Right lobe of liver (tissue), 6 donors: Measurements from ENCODE around the gene PNPLA5. TPM values are rescaled to one million over a fixed set of nuclear protein-coding genes. Genes with fewer than 3 reads are reported as not detected.

Experiments used
- ATAC-seq, 4 donors: fragments of 200-7000 bp; cut with Tn5 transposase; one replicate each; pipeline ENCODE4 v1.9.1; 2020; ENCODE audit warnings: mild to moderate bottlenecking in 4 of 4, moderate library complexity in 4 of 4
- DNase-seq, 3 donors: peaks; one replicate each; pipeline ENCODE4 v3.0.0-alpha.2; 2020
- H3K27ac ChIP-seq, 3 donors: fragments of 200-600 bp; one replicate each; pipeline ENCODE4 v1.8.0; 2022
- H3K27me3 ChIP-seq, 2 donors: fragments of 200-600 bp; one replicate each; pipeline ENCODE4 v1.8.0; 2022
- H3K36me3 ChIP-seq, 4 donors: fragments of 200-600 bp; sonication (generic) in 1 of 4; one replicate each; pipeline versions ENCODE4 v1.5.1 to v1.8.0; 2017 to 2022; ENCODE audit warnings: control low read depth in 1 of 4
- H3K4me1 ChIP-seq, 4 donors: fragments of 200-600 bp; sonication (generic) in 1 of 4; one replicate each; pipeline versions ENCODE4 v1.5.1 to v1.8.0; 2017 to 2022; ENCODE audit warnings: control low read depth in 1 of 4
- H3K4me3 ChIP-seq, 3 donors: fragments of 200-600 bp; one replicate each; pipeline ENCODE4 v1.8.0; 2022
- H3K9me3 ChIP-seq, 4 donors: fragments of 200-600 bp; sonication (generic) in 1 of 4; one replicate each; pipeline versions ENCODE4 v1.5.1 to v1.8.0; 2017 to 2022; ENCODE audit warnings: control low read depth in 1 of 4
- POLR2A ChIP-seq: fragments of 450-650 bp; IDR thresholded peaks from one replicate; pipeline ENCODE4 v1.6.1; 2017; ENCODE audit warnings: antibody characterized with exemption, mild to moderate bottlenecking
- WGBS: methylation state at CpG from one replicate; pipeline ENCODE4 v1.1.6; 2018; ENCODE audit warnings: low coverage, low lambda C conversion rate; ENCODE audit not compliant: insufficient coverage; ENCODE audit errors: missing lambda C conversion rate; 5-methylcytosine and 5-hydroxymethylcytosine counted together
- intact Hi-C, 2 donors: fragments of 100-400 bp; cut with DNase I; formaldehyde crosslinking; loops; one replicate each; pipeline versions ENCODE4 v1.11.2 to v1.14.1; 2022
- total RNA-seq, 6 experiments: library from RNA; depleted of rRNA in 2 of 6; stranded (reverse); fragments of >200 nt in 2 of 6; fragmentation: NEBNext Ultra II Directional in 3 of 6; extraction: Animal tissue kit (Norgen Biotek cat#: 25700) in 3 of 6; gene quantifications; one replicate each; pipeline versions ENCODE4 v1.1.0 to v1.2.4, GENCODE V29; 2016 to 2023
- TF ChIP-seq, protein P1 (sequence below), 4 donors: fragments of 200-600 bp in 3 of 4; fragments of 450-650 bp in 1 of 4; IDR thresholded peaks; one replicate each; pipeline versions ENCODE4 v1.5.1 to v1.8.0; 2016 to 2022; ENCODE audit warnings: antibody characterized with exemption in 4 of 4, mild to moderate bottlenecking in 2 of 4
- donor health status: DM: no; HTN: yes; CAD: no.
- donor health status: DM: no; HTN: no; CAD: no.
- donor health status: DM: no; HTN: no; CAD: no.
- donor health status: DM: no; HTN: yes; CAD: no.
- donor health status: DM: no; HTN: yes; CAD: no.

Gene PNPLA5
- total RNA-seq, 6 experiments from 2014 or later = 2.8 TPM; not detected in 5

DNA sequence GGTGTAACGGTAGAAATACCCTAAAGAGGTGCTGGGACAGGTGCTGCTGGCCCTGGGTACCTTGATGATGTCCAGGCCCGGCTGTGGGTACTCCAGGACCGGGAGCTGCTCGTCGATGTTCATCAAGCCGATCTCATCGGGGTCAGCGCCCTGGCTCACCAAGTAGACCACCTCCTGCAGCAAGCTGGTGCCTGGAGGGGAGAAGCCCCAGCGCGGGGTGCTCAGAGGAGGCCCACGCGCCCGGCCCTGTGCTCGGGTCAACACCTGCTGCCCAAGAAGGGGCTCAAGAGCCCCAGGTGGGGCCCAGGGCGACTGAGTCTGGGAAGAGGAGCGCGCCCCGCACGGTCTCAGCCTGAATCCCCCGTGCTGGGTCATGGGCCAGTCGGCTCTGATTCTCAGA, 50.1 kb downstream of the PNPLA5 start:
- TF ChIP-seq, protein P1, sequence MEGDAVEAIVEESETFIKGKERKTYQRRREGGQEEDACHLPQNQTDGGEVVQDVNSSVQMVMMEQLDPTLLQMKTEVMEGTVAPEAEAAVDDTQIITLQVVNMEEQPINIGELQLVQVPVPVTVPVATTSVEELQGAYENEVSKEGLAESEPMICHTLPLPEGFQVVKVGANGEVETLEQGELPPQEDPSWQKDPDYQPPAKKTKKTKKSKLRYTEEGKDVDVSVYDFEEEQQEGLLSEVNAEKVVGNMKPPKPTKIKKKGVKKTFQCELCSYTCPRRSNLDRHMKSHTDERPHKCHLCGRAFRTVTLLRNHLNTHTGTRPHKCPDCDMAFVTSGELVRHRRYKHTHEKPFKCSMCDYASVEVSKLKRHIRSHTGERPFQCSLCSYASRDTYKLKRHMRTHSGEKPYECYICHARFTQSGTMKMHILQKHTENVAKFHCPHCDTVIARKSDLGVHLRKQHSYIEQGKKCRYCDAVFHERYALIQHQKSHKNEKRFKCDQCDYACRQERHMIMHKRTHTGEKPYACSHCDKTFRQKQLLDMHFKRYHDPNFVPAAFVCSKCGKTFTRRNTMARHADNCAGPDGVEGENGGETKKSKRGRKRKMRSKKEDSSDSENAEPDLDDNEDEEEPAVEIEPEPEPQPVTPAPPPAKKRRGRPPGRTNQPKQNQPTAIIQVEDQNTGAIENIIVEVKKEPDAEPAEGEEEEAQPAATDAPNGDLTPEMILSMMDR (IDR thresholded peaks at IDR 0.05) = no peak
- TF ChIP-seq POLR2A = no peak
- peak in 2 of 3 donors; percentile 9 to 43 for DNase-seq
- H3K36me3 ChIP-seq = no peaks in the 10 kb centered on the region
- no peaks in the 10 kb centered on the region for H3K27me3 ChIP-seq
- no peak overlapping the region for H3K4me3 ChIP-seq
- no peaks in the 10 kb centered on the region for H3K9me3 ChIP-seq
- WGBS = no CpG with 5 or more reads among the region's 21 CpGs
- intact Hi-C loops = no loop called here
- ATAC-seq = no peak
- no peaks in the 10 kb centered on the region for H3K4me1 ChIP-seq
- no peak overlapping the region for H3K27ac ChIP-seq

DNA sequence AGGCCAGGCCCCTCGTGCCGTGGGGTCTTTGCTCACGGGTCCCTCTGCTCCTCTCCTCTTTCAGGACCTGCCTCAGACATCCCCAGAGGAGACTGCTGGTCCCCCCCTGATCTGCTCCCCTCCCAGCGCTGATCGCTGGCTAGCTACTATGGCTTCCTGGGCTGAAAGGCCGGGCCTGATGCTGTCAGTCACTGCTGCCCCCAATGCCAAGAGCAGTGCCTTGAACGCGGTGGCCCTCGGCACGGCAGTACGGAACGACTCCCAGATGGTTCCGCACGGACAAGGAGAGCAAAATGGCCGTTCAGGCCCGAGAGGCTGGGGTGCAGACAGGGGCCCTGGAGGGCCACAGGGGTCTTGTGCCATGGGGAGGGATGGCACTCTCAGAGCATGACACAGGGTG, 51.0 kb downstream of the PNPLA5 start:
- ATAC-seq (no peak), DNase-seq (peak in 1 of 3 donors; percentile 26)
- intact Hi-C loops = no loop called here
- Histone ChIP-seq H3K36me3 (no peaks in the 10 kb centered on the region), H3K27me3 (no peaks in the 10 kb centered on the region), H3K4me1 (no peaks in the 10 kb centered on the region), H3K9me3 (no peaks in the 10 kb centered on the region), H3K27ac (no peak overlapping the region), H3K4me3 (no peak overlapping the region)
- 92% methylated on average over 10 of the region's 16 CpGs for WGBS
- no peak for TF ChIP-seq POLR2A
- TF ChIP-seq, protein P1 (IDR thresholded peaks at IDR 0.05) = no peak

DNA sequence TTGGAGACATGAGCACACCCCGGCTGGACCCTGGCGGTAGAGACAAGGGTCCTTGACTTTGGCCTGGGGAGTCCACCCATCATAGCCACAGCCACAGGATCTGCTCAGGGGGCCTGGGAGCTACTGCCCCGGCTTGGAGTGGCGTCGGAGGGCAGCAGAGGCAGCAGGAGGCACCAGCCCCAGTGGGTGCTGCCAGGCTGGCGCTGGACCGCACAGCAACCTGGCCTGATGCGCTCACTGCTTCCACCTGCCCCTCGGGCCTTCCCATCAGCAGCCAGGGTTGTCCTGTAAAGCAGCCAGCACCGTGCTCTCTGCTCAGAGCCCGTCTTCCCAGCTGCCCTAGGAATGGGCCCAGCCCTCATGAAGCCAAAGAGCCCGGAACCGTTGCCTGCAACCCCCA, 51.4 kb downstream of the PNPLA5 start:
- Histone ChIP-seq H3K36me3 (no peaks in the 10 kb centered on the region), H3K4me1 (no peaks in the 10 kb centered on the region), H3K9me3 (no peaks in the 10 kb centered on the region), H3K27ac (no peak overlapping the region), H3K27me3 (no peaks in the 10 kb centered on the region), H3K4me3 (no peak overlapping the region)
- no peak for TF ChIP-seq POLR2A
- TF ChIP-seq, protein P1 (IDR thresholded peaks at IDR 0.05) = no peak
- WGBS = 80% methylated on average over 5 of the region's 13 CpGs
- peak in 2 of 3 donors; percentile 14 to 25 for DNase-seq
- ATAC-seq = no peak
- intact Hi-C loops = no loop called here

DNA sequence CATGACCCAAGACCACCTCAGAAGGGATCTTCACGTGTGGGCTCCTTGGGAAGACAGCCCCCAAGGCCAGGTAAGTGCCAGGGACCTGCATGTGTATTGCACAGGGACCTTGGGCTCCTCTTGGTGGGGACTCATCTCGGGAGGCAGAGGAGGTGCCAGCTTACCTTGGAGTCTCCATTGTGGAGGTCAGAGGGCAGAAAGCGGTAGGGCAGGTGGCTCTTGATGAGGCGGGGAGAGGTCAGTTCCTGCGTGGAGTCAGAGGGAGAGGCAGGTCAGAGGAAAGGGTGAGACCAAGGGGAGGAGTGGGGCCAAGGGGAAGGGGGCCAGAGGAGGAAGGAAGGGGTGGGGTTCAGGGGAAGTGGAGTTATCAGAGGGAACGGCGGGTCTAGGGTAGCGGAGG, 52.0 kb downstream of the PNPLA5 start:
- TF ChIP-seq, protein P1 (IDR thresholded peaks at IDR 0.05) = no peak
- no peak for TF ChIP-seq POLR2A
- intact Hi-C loops = no loop called here
- ATAC-seq = no peak
- 38% methylated on average over 8 of the region's 8 CpGs for WGBS
- DNase-seq = peak in 1 of 3 donors; percentile 27
- Histone ChIP-seq H3K27me3 (no peaks in the 10 kb centered on the region), H3K27ac (no peak overlapping the region), H3K4me3 (no peak overlapping the region), H3K4me1 (no peaks in the 10 kb centered on the region), H3K9me3 (no peaks in the 10 kb centered on the region), H3K36me3 (no peaks in the 10 kb centered on the region)
